Ishikawa (cell line): ENCODE results near the gene CCL4.
"Not testable (repeated sequence)": the region's sequence is repeated elsewhere in the genome, so short reads cannot be mapped to it uniquely, and the experiment has no call there.

Source experiments
- CEBPB ChIP-seq: IDR thresholded peaks from 2 replicates; pipeline ENCODE4 v1.6.1; 2012
- CREB1 ChIP-seq: IDR thresholded peaks from 2 replicates; pipeline ENCODE4 v1.6.1; 2012; ENCODE audit warnings: low read depth
- EGR1 ChIP-seq: IDR thresholded peaks from 2 replicates; pipeline ENCODE4 v1.6.1; 2012
- EP300 ChIP-seq: IDR thresholded peaks from 2 replicates; pipeline ENCODE4 v1.6.1; 2012; ENCODE audit warnings: borderline replicate concordance
- FOXM1 ChIP-seq: IDR thresholded peaks from 2 replicates; pipeline ENCODE4 v1.6.1; 2012; ENCODE audit warnings: low read depth, borderline replicate concordance
- MAX ChIP-seq: IDR thresholded peaks from 2 replicates; pipeline ENCODE4 v1.6.1; 2012
- NFIC ChIP-seq: IDR thresholded peaks from 2 replicates; pipeline ENCODE4 v1.6.1; 2012
- RAD21 ChIP-seq: IDR thresholded peaks from 2 replicates; pipeline ENCODE4 v1.6.1; 2012; ENCODE audit warnings: low read depth
- TAF1 ChIP-seq: IDR thresholded peaks from 2 replicates; pipeline ENCODE4 v1.6.1; 2012; ENCODE audit warnings: low read depth, mild to moderate bottlenecking
- TCF12 ChIP-seq: IDR thresholded peaks from 2 replicates; pipeline ENCODE4 v1.6.1; 2012; ENCODE audit warnings: low read depth
- TEAD4 ChIP-seq: IDR thresholded peaks from 2 replicates; pipeline ENCODE4 v1.6.1; 2012
- YY1 ChIP-seq: IDR thresholded peaks from 2 replicates; pipeline ENCODE4 v1.6.1; 2012; ENCODE audit warnings: low read depth
- ZBTB7A ChIP-seq: IDR thresholded peaks from 2 replicates; pipeline ENCODE4 v1.6.1; 2012; ENCODE audit warnings: low read depth
- TF ChIP-seq, protein P1 (sequence below): IDR thresholded peaks from 2 replicates; pipeline ENCODE4 v1.6.1; 2012; ENCODE audit warnings: low read depth, mild to moderate bottlenecking
- TF ChIP-seq, protein P2 (sequence below): IDR thresholded peaks from 2 replicates; pipeline ENCODE4 v1.6.1; 2012

Gene CCL4

DNA sequence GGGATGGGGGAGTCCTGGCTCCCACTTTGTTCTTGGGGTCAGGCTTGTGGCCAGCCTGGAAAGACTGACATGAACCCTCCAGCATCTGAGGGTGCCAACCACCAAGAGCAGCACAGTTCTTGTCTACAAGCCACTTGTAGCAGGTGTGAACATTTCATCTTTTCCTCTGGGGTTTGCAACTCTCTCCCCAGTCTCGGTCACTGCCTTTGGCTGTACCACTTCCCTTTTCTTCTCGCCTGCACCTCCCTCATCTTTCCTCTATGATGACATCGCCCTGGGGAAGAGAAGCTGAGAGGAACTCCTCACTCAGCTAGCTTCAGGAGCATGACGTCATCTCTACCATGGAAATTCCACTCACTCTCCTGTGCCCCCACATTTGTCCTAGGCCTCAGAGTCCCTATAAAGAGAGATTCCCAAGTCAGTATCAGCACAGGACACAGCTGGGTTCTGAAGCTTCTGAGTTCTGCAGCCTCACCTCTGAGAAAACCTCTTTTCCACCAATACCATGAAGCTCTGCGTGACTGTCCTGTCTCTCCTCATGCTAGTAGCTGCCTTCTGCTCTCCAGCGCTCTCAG, at the start of gene CCL4:
Gene CCL4, plus strand, starts transcription at position 427 of the 575 bp plus-strand sequence. Its CDS starts 79 bp downstream, at position 506.
- not testable (repeated sequence) for TF ChIP-seq TAF1, CREB1, TEAD4

DNA sequence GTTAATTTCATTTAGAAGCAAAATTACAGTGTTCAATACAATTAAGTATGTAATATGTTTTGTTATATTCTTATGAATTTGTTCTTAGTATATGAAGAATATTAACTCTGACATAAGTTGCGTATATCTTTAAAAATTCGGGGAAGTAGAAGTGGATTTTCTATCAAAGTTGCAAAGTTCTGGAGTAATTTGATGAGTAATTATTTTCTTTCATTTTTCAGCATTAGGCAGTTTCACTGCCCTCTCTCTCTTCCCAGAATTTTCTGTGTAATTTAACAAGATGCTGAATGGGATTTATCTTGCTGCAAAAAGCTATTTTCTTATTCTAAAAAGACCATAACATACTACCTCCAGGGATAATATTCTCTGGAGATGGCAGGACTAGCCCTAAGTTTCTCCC, 48.5 kb upstream of the CCL4 start:
- TF ChIP-seq MAX, result no peak

GRCh38 chr17:36055921-36056520, 47.6 kb upstream of the CCL4 start:
- TF ChIP-seq TAF1, result no peak

DNA sequence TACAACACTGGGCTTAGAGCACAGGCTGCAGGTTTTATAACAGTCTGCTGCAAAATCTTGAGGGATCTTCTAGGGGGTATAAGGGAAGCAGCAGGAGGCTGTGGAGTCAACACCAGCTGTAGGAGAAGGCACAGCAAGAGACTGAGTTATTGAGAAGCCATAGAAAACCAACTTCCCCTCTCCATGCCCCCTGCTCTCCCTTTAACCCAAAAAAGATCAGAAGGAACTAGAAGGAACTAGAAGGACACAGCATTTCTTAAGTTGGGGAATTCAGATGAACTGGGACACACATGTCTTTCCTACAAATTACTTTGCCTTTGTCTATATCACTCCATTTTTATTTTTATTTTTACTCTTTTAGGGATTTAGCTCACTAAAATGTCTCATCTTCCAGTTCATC, 45.7 kb upstream of the CCL4 start:
- TF ChIP-seq TAF1, result no peak
- no peak for TF ChIP-seq TEAD4
- no peak for TF ChIP-seq EGR1
- TF ChIP-seq RAD21, result no peak
- no peak for TF ChIP-seq EP300
- no peak for TF ChIP-seq CREB1
- no peak for TF ChIP-seq MAX
- TF ChIP-seq, protein P1, sequence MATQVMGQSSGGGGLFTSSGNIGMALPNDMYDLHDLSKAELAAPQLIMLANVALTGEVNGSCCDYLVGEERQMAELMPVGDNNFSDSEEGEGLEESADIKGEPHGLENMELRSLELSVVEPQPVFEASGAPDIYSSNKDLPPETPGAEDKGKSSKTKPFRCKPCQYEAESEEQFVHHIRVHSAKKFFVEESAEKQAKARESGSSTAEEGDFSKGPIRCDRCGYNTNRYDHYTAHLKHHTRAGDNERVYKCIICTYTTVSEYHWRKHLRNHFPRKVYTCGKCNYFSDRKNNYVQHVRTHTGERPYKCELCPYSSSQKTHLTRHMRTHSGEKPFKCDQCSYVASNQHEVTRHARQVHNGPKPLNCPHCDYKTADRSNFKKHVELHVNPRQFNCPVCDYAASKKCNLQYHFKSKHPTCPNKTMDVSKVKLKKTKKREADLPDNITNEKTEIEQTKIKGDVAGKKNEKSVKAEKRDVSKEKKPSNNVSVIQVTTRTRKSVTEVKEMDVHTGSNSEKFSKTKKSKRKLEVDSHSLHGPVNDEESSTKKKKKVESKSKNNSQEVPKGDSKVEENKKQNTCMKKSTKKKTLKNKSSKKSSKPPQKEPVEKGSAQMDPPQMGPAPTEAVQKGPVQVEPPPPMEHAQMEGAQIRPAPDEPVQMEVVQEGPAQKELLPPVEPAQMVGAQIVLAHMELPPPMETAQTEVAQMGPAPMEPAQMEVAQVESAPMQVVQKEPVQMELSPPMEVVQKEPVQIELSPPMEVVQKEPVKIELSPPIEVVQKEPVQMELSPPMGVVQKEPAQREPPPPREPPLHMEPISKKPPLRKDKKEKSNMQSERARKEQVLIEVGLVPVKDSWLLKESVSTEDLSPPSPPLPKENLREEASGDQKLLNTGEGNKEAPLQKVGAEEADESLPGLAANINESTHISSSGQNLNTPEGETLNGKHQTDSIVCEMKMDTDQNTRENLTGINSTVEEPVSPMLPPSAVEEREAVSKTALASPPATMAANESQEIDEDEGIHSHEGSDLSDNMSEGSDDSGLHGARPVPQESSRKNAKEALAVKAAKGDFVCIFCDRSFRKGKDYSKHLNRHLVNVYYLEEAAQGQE, result no peak
- TF ChIP-seq, protein P2, sequence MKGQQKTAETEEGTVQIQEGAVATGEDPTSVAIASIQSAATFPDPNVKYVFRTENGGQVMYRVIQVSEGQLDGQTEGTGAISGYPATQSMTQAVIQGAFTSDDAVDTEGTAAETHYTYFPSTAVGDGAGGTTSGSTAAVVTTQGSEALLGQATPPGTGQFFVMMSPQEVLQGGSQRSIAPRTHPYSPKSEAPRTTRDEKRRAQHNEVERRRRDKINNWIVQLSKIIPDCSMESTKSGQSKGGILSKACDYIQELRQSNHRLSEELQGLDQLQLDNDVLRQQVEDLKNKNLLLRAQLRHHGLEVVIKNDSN, result no peak
- TF ChIP-seq CEBPB, result no peak
- no peak for TF ChIP-seq ZBTB7A
- TF ChIP-seq TCF12, result no peak
- no peak for TF ChIP-seq YY1
- TF ChIP-seq FOXM1, result no peak
- no peak for TF ChIP-seq NFIC

DNA sequence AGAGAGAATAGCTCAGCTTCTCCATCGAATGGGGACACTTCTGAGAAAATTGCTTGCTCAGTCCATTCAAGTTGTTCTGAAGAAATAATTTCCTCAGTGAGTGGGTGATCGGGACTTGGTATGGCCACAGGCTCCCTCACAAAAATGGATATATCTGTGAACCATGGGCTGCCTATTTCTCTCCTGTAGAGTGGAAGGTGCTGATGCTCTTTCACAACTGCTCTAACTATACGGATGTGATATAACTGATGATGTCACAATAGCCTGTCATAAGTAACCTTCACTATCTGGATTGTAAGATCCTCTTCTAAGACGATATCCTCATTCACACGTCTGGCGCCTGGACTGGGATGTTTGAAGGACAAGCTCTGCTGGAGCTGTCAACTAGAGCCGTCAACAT, 44.2 kb upstream of the CCL4 start:
- TF ChIP-seq YY1 (no peak), ZBTB7A (no peak), TAF1 (no peak), EP300 (no peak), NFIC (no peak), CREB1 (no peak), EGR1 (no peak), TCF12 (no peak)
- TF ChIP-seq, protein P1, result no peak

- TF ChIP-seq EP300 (no peak), TAF1 (no peak), CEBPB (no peak), RAD21 (no peak), TEAD4 (no peak), NFIC (no peak), ZBTB7A (no peak), YY1 (no peak), MAX (no peak)
- TF ChIP-seq, protein P1, result no peak
- TF ChIP-seq, protein P2, result no peak
Measured at GRCh38 chr17:36060816-36061215, 42.8 kb upstream of the CCL4 start.
